SK-N-SH treated with all-trans-retinoic acid at 6 μM for 48 hours (cell line): ENCODE data around the gene ADRA2B.

Experiments used
- ATAC-seq: fragments of 200-7000 bp; cut with Tn5 transposase; 3 replicates; pipeline ENCODE4 v1.9.1; 2020; ENCODE audit warnings: mild to moderate bottlenecking, moderate library complexity
- ARNTL ChIP-seq: fragments of 450-650 bp; formaldehyde crosslinking; IDR thresholded peaks from 2 replicates; pipeline ENCODE4 v1.5.0; 2020; ENCODE audit warnings: low read depth, mild to moderate bottlenecking, moderate library complexity, borderline replicate concordance
- BACH2 ChIP-seq: fragments of 250-450 bp; sonication (Bioruptor Pico); IDR thresholded peaks from 2 replicates; pipeline ENCODE4 v1.9.0; 2021; ENCODE audit warnings: mild to moderate bottlenecking, borderline replicate concordance
- CSDC2 ChIP-seq: fragments of 250-450 bp; sonication (Bioruptor Pico); IDR thresholded peaks from 2 replicates; pipeline ENCODE4 v1.5.0; 2020; ENCODE audit warnings: mild to moderate bottlenecking, moderate library complexity
- ESRRG ChIP-seq: fragments of 250-450 bp; sonication (Bioruptor Pico); IDR thresholded peaks from 2 replicates; pipeline ENCODE4 v1.6.1; 2021; ENCODE audit warnings: mild to moderate bottlenecking
- GLIS3 ChIP-seq: fragments of 250-450 bp; sonication (Bioruptor Pico); IDR thresholded peaks from 2 replicates; pipeline ENCODE4 v1.5.0; 2020; ENCODE audit warnings: mild to moderate bottlenecking, moderate library complexity
- ISL1 ChIP-seq: fragments of 250-450 bp; sonication (Bioruptor Pico); IDR thresholded peaks from 2 replicates; pipeline ENCODE4 v2.1.2; 2022; ENCODE audit warnings: mild to moderate bottlenecking, moderate library complexity
- OSR1 ChIP-seq: fragments of 250-450 bp; sonication (Bioruptor Pico); IDR thresholded peaks from 2 replicates; pipeline ENCODE4 v1.8.0; 2022; ENCODE audit warnings: moderate library complexity, mild to moderate bottlenecking, inconsistent platforms
- PATZ1 ChIP-seq: fragments of 250-450 bp; sonication (Bioruptor Pico); IDR thresholded peaks from 2 replicates; pipeline ENCODE4 v1.8.0; 2020; ENCODE audit warnings: mild to moderate bottlenecking, moderate library complexity, borderline replicate concordance
- PPARA ChIP-seq: fragments of 250-450 bp; sonication (Bioruptor Pico); IDR thresholded peaks from 2 replicates; pipeline ENCODE4 v1.5.0; 2020; ENCODE audit warnings: mild to moderate bottlenecking, borderline replicate concordance
- RARB ChIP-seq: fragments of 250-450 bp; sonication (Bioruptor Pico); IDR thresholded peaks from 2 replicates; pipeline ENCODE4 v1.8.0; 2021; ENCODE audit warnings: mild to moderate bottlenecking, moderate library complexity
- SNAI2 ChIP-seq: fragments of 250-450 bp; sonication (Bioruptor Pico); IDR thresholded peaks from 2 replicates; pipeline ENCODE4 v1.5.0; 2020; ENCODE audit warnings: mild to moderate bottlenecking, moderate library complexity
- TCF4 ChIP-seq: fragments of 250-450 bp; sonication (Bioruptor Pico); IDR thresholded peaks from 2 replicates; pipeline ENCODE4 v1.8.0; 2021; ENCODE audit warnings: mild to moderate bottlenecking, moderate library complexity, borderline replicate concordance
- TOX ChIP-seq: fragments of 250-450 bp; sonication (Bioruptor Pico); IDR thresholded peaks from 2 replicates; pipeline ENCODE4 v1.8.0; 2021; ENCODE audit warnings: mild to moderate bottlenecking, moderate library complexity, borderline replicate concordance
- ZFP3 ChIP-seq: fragments of 250-450 bp; sonication (Bioruptor Pico); IDR thresholded peaks from 2 replicates; pipeline ENCODE4 v1.5.0; 2020; ENCODE audit warnings: mild to moderate bottlenecking, moderate library complexity
- ZFP30 ChIP-seq: fragments of 450-650 bp; formaldehyde crosslinking; IDR thresholded peaks from 2 replicates; pipeline ENCODE4 v1.5.0; 2022; ENCODE audit warnings: mild to moderate bottlenecking, moderate library complexity
- ZNF565 ChIP-seq: fragments of 450-650 bp; formaldehyde crosslinking; conservative IDR thresholded peaks from 2 replicates; pipeline ENCODE4 v1.5.0; 2020; ENCODE audit warnings: low read depth, mild to moderate bottlenecking, moderate library complexity
- ZNF70 ChIP-seq: fragments of 450-650 bp; formaldehyde crosslinking; IDR thresholded peaks from 2 replicates; pipeline ENCODE4 v1.5.0; 2020; ENCODE audit warnings: mild to moderate bottlenecking, moderate library complexity
- TF ChIP-seq, protein P1 (sequence below): fragments of 250-450 bp; sonication (Bioruptor Pico); IDR thresholded peaks from 2 replicates; pipeline ENCODE4 v1.5.1; 2020; ENCODE audit warnings: low read depth, mild to moderate bottlenecking, moderate library complexity
- TF ChIP-seq, protein P2 (sequence below): fragments of 250-450 bp; sonication (Bioruptor Pico); IDR thresholded peaks from 2 replicates; pipeline ENCODE4 v1.5.0; 2020; ENCODE audit warnings: mild to moderate bottlenecking, moderate library complexity
- TF ChIP-seq, protein P3 (sequence below): fragments of 250-450 bp; sonication (Bioruptor Pico); IDR thresholded peaks from 2 replicates; pipeline ENCODE4 v1.8.0; 2021; ENCODE audit warnings: low read depth, mild to moderate bottlenecking, moderate library complexity, borderline replicate concordance

The ADRA2B gene

GRCh38 chr2:96121414-96121813 is 5.0 kb upstream of the ADRA2B start (continued):
- no peak for TF ChIP-seq PATZ1 (CRISPR knock-in tag)
- TF ChIP-seq, protein P1, sequence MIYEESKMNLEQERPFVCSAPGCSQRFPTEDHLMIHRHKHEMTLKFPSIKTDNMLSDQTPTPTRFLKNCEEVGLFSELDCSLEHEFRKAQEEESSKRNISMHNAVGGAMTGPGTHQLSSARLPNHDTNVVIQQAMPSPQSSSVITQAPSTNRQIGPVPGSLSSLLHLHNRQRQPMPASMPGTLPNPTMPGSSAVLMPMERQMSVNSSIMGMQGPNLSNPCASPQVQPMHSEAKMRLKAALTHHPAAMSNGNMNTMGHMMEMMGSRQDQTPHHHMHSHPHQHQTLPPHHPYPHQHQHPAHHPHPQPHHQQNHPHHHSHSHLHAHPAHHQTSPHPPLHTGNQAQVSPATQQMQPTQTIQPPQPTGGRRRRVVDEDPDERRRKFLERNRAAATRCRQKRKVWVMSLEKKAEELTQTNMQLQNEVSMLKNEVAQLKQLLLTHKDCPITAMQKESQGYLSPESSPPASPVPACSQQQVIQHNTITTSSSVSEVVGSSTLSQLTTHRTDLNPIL = no peak
- no peak for TF ChIP-seq SNAI2 (CRISPR knock-in tag)
- TF ChIP-seq ZNF70 = no peak

GRCh38 chr2:96120991-96121390 is 4.6 kb upstream of the ADRA2B start:
- no peak for ATAC-seq
- TF ChIP-seq PATZ1 (CRISPR knock-in tag) (no peak), ZFP3 (CRISPR knock-in tag) (no peak), ESRRG (CRISPR knock-in tag) (no peak), RARB (no peak), SNAI2 (CRISPR knock-in tag) (no peak)
- TF ChIP-seq, protein P2, sequence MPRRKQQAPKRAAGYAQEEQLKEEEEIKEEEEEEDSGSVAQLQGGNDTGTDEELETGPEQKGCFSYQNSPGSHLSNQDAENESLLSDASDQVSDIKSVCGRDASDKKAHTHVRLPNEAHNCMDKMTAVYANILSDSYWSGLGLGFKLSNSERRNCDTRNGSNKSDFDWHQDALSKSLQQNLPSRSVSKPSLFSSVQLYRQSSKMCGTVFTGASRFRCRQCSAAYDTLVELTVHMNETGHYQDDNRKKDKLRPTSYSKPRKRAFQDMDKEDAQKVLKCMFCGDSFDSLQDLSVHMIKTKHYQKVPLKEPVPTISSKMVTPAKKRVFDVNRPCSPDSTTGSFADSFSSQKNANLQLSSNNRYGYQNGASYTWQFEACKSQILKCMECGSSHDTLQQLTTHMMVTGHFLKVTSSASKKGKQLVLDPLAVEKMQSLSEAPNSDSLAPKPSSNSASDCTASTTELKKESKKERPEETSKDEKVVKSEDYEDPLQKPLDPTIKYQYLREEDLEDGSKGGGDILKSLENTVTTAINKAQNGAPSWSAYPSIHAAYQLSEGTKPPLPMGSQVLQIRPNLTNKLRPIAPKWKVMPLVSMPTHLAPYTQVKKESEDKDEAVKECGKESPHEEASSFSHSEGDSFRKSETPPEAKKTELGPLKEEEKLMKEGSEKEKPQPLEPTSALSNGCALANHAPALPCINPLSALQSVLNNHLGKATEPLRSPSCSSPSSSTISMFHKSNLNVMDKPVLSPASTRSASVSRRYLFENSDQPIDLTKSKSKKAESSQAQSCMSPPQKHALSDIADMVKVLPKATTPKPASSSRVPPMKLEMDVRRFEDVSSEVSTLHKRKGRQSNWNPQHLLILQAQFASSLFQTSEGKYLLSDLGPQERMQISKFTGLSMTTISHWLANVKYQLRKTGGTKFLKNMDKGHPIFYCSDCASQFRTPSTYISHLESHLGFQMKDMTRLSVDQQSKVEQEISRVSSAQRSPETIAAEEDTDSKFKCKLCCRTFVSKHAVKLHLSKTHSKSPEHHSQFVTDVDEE (CRISPR knock-in tag) = no peak

- TF ChIP-seq GLIS3 (CRISPR knock-in tag) = no peak
- TF ChIP-seq TCF4 (CRISPR knock-in tag) = no peak
- TF ChIP-seq, protein P3, sequence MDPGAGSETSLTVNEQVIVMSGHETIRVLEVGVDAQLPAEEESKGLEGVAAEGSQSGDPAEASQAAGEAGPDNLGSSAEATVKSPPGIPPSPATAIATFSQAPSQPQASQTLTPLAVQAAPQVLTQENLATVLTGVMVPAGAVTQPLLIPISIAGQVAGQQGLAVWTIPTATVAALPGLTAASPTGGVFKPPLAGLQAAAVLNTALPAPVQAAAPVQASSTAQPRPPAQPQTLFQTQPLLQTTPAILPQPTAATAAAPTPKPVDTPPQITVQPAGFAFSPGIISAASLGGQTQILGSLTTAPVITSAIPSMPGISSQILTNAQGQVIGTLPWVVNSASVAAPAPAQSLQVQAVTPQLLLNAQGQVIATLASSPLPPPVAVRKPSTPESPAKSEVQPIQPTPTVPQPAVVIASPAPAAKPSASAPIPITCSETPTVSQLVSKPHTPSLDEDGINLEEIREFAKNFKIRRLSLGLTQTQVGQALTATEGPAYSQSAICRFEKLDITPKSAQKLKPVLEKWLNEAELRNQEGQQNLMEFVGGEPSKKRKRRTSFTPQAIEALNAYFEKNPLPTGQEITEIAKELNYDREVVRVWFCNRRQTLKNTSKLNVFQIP (CRISPR knock-in tag) = no peak
- TF ChIP-seq BACH2 (CRISPR knock-in tag) = no peak
- no peak for TF ChIP-seq ZNF565 (CRISPR knock-in tag)
- TF ChIP-seq ARNTL (CRISPR knock-in tag) = no peak
- TF ChIP-seq, protein P2 (CRISPR knock-in tag) = no peak
- TF ChIP-seq, protein P1 = no peak
- TF ChIP-seq OSR1 (CRISPR knock-in tag) = no peak
- no peak for TF ChIP-seq CSDC2 (CRISPR knock-in tag)
- TF ChIP-seq ZFP30 (CRISPR knock-in tag) = no peak
- TF ChIP-seq PPARA (CRISPR knock-in tag) = no peak
- TF ChIP-seq ISL1 (CRISPR knock-in tag) = no peak
- TF ChIP-seq TOX (CRISPR knock-in tag) = no peak
- ATAC-seq = no peak
These were observed 3.8 kb upstream of the ADRA2B start for GRCh38 chr2:96120091-96120720.
